COR-L47 (cell line): ENCODE results near the gene POMT2.
"Not testable (repeated sequence)": the region's sequence is repeated elsewhere in the genome, so short reads cannot be mapped to it uniquely, and the experiment has no call there.

Experiments used
- DNase-seq: peaks from one replicate; lab custom pipeline; 2025; lab: John Stamatoyannopoulos, UW

POMT2 gene

GRCh38 chr14:77324816-77325745, 4.4 kb upstream of the POMT2 start:
- DNase-seq: no peak

GRCh38 chr14:77324289-77324688, 3.6 kb upstream of the POMT2 start:
- no peak for DNase-seq

GRCh38 chr14:77323571-77323970, 2.9 kb upstream of the POMT2 start:
- DNase-seq: no peak

GRCh38 chr14:77322951-77323350, 2.3 kb upstream of the POMT2 start:
- DNase-seq: no peak

- DNase-seq: no peak
Measured at GRCh38 chr14:77322250-77322902, 1.7 kb upstream of the POMT2 start.

GRCh38 chr14:77319422-77319821, 1.3 kb downstream of the POMT2 start:
- DNase-seq: peak; percentile 13

- not testable (repeated sequence) for DNase-seq
Measured at GRCh38 chr14:77318756-77319155, 1.9 kb downstream of the POMT2 start.

- DNase-seq: no peak
Measured at GRCh38 chr14:77318006-77318553, 2.6 kb downstream of the POMT2 start.

GRCh38 chr14:77316872-77317301, 3.8 kb downstream of the POMT2 start:
- DNase-seq: no peak

GRCh38 chr14:77316195-77316505, 4.5 kb downstream of the POMT2 start:
- no peak for DNase-seq

- peak; percentile 55 for DNase-seq
Measured at GRCh38 chr14:77314539-77315457, 5.9 kb downstream of the POMT2 start.

- DNase-seq: no peak
Measured at GRCh38 chr14:77314043-77314442, 6.6 kb downstream of the POMT2 start.

- DNase-seq: no peak
Measured at GRCh38 chr14:77313371-77313770, 7.3 kb downstream of the POMT2 start.

- no peak for DNase-seq
Measured at GRCh38 chr14:77311217-77311616, 9.5 kb downstream of the POMT2 start.

GRCh38 chr14:77310026-77310425, 10.7 kb downstream of the POMT2 start:
- no peak for DNase-seq

GRCh38 chr14:77309131-77309530, 11.6 kb downstream of the POMT2 start:
- DNase-seq: no peak

GRCh38 chr14:77306851-77307496, 13.7 kb downstream of the POMT2 start:
- DNase-seq: no peak

GRCh38 chr14:77306416-77306815, 14.3 kb downstream of the POMT2 start:
- DNase-seq: no peak

GRCh38 chr14:77305696-77306095, 15.0 kb downstream of the POMT2 start:
- DNase-seq: no peak

- peak; percentile 20 for DNase-seq
Measured at GRCh38 chr14:77303417-77304156, 17.1 kb downstream of the POMT2 start.

- no peak for DNase-seq
Measured at GRCh38 chr14:77302926-77303325, 17.8 kb downstream of the POMT2 start.
